H1 (cell line): ENCODE results near the gene POU5F1. TPM values are rescaled to one million over a fixed set of nuclear protein-coding genes. Genes with fewer than 3 reads are reported as not detected.

Source experiments
- CTCF ChIA-PET: fragments of 300-600 bp; sonication (Branson Sonifier 250); formaldehyde crosslinking; loops from one replicate; lab custom pipeline; 2021; ENCODE audit not compliant: partially characterized antibody; lab: Charles Lee
- POLR2A ChIA-PET: fragments of 300-600 bp; sonication (Branson Sonifier 250); formaldehyde crosslinking; loops from one replicate; lab custom pipeline; 2021; ENCODE audit warnings: inconsistent platforms; ENCODE audit not compliant: partially characterized antibody; lab: Charles Lee
- DNase-seq, 2 experiments: peaks; one replicate each; pipeline versions ENCODE4 v3.0.0 to v3.0.0-alpha.2; 2010 to 2022; ENCODE audit warnings: low spot score in 2 of 2, low read depth in 1 of 2, mixed read lengths in 1 of 2
- FAIRE-seq: peaks from 2 replicates; lab custom pipeline; 2011; peaks lifted over from hg19 to GRCh38; lab: Jason Lieb, UNC
- H2AFZ ChIP-seq: 2 replicates; pipeline ENCODE4 v1.8.1; 2012; ENCODE audit warnings: low read length, inconsistent platforms
- H2AK5ac ChIP-seq: 2 replicates; pipeline ENCODE4 v1.6.1; 2013; ENCODE audit warnings: low read depth, low read length
- H2BK120ac ChIP-seq: replicated peaks from 2 replicates; pipeline ENCODE3; 2013; ENCODE audit warnings: low read depth, low read length, inconsistent platforms
- H2BK12ac ChIP-seq: 2 replicates; pipeline ENCODE4 v1.6.1; 2013; ENCODE audit warnings: low read depth, low read length
- H2BK15ac ChIP-seq: 2 replicates; pipeline ENCODE4 v1.6.1; 2013; ENCODE audit warnings: low read length
- H2BK20ac ChIP-seq: 2 replicates; pipeline ENCODE4 v1.6.1; 2013; ENCODE audit warnings: low read length
- H2BK5ac ChIP-seq: 2 replicates; pipeline ENCODE4 v1.6.1; 2013; ENCODE audit warnings: low read depth, low read length
- H3K14ac ChIP-seq: 2 replicates; pipeline ENCODE4 v1.6.1; 2013; ENCODE audit warnings: inconsistent platforms; ENCODE audit not compliant: insufficient read length
- H3K18ac ChIP-seq: 2 replicates; pipeline ENCODE4 v1.6.1; 2013; ENCODE audit warnings: low read length; ENCODE audit errors: extremely low read depth
- H3K23ac ChIP-seq: 2 replicates; pipeline ENCODE4 v1.6.1; 2013; ENCODE audit warnings: inconsistent platforms; ENCODE audit not compliant: insufficient read length
- H3K23me2 ChIP-seq: 2 replicates; pipeline ENCODE4 v1.6.1; 2013; ENCODE audit warnings: low read depth, low read length
- H3K27ac ChIP-seq: 2 replicates; pipeline ENCODE4 v1.6.1; 2011; ENCODE audit warnings: low read depth, low read length, inconsistent platforms
- H3K27me3 ChIP-seq, 4 experiments: replicated peaks in 1 of 4; 1 replicate in 1 of 4; 2 replicates in 3 of 4; pipeline versions ENCODE4 v1.6.1 to v1.8.1; 2011 to 2013; ENCODE audit warnings: low read length in 3 of 4, mild to moderate bottlenecking in 3 of 4, inconsistent platforms in 2 of 4, mixed read lengths in 2 of 4, moderate library complexity in 1 of 4; ENCODE audit not compliant: control insufficient read depth in 3 of 4, insufficient read depth in 3 of 4; ENCODE audit errors: extremely low read depth in 1 of 4
- H3K36me3 ChIP-seq, 4 experiments: 2 replicates each; pipeline versions ENCODE4 v1.6.1 to v1.8.1; 2011 to 2013; ENCODE audit warnings: mild to moderate bottlenecking in 4 of 4, low read length in 3 of 4, moderate library complexity in 2 of 4, control low read depth in 1 of 4, inconsistent platforms in 1 of 4; ENCODE audit not compliant: insufficient read depth in 4 of 4, control insufficient read depth in 2 of 4
- H3K4ac ChIP-seq: replicated peaks from 2 replicates; pipeline ENCODE3; 2013; ENCODE audit warnings: low read length, low read depth, mixed read lengths, inconsistent platforms; ENCODE audit not compliant: insufficient read length
- H3K4me1 ChIP-seq, 4 experiments: replicated peaks in 1 of 4; 1 replicate in 1 of 4; 2 replicates in 3 of 4; pipeline versions ENCODE4 v1.6.1 to v1.8.1; 2011 to 2013; ENCODE audit warnings: low read length in 3 of 4, inconsistent platforms in 2 of 4, mixed read lengths in 1 of 4; ENCODE audit not compliant: insufficient read depth in 4 of 4, control insufficient read depth in 3 of 4
- H3K4me2 ChIP-seq, 2 experiments: 2 replicates each; pipeline versions ENCODE4 v1.6.1 to v1.8.1; 2011 to 2013; ENCODE audit warnings: low read depth in 2 of 2, low read length in 2 of 2, control low read depth in 1 of 2, inconsistent platforms in 1 of 2, mild to moderate bottlenecking in 1 of 2; ENCODE audit not compliant: insufficient read depth in 1 of 2
- H3K4me3 ChIP-seq, 4 experiments: fragments of 200-600, 300-600 bp in 1 of 4; sonication (generic), shearing (Covaris generic), sonication (Bioruptor Twin) in 1 of 4; 2 replicates each; pipeline versions ENCODE4 v1.5.1 to v1.8.1; 2011 to 2016; ENCODE audit warnings: low read length in 4 of 4, low read depth in 3 of 4, control low read depth in 2 of 4, inconsistent platforms in 2 of 4, mild to moderate bottlenecking in 2 of 4, mixed read lengths in 1 of 4, moderate library complexity in 1 of 4; ENCODE audit not compliant: insufficient read depth in 2 of 4; ENCODE audit errors: extremely low read depth in 1 of 4
- H3K56ac ChIP-seq: replicated peaks from 2 replicates; pipeline ENCODE3; 2013; ENCODE audit warnings: low read depth, mild to moderate bottlenecking, mixed read lengths, low read length, inconsistent platforms; ENCODE audit not compliant: insufficient read length
- H3K79me1 ChIP-seq: 2 replicates; pipeline ENCODE4 v1.6.1; 2013; ENCODE audit warnings: low read depth, low read length, control low read depth
- H3K79me2 ChIP-seq, 2 experiments: 2 replicates each; pipeline versions ENCODE4 v1.6.1 to v1.8.1; 2012 to 2013; ENCODE audit warnings: low read length in 2 of 2, mild to moderate bottlenecking in 2 of 2, inconsistent platforms in 1 of 2; ENCODE audit not compliant: insufficient read depth in 2 of 2, control insufficient read depth in 1 of 2
- H3K9ac ChIP-seq, 4 experiments: replicated peaks in 1 of 4; 1 replicate in 1 of 4; 2 replicates in 3 of 4; pipeline versions ENCODE4 v1.6.1 to v1.8.1; 2011 to 2013; ENCODE audit warnings: low read depth in 3 of 4, low read length in 3 of 4, control low read depth in 2 of 4, mild to moderate bottlenecking in 2 of 4, moderate library complexity in 2 of 4, inconsistent platforms in 1 of 4; ENCODE audit errors: extremely low read depth in 1 of 4
- H3K9me3 ChIP-seq, 2 experiments: 2 replicates each; pipeline versions ENCODE4 v1.6.1 to v1.8.1; 2012 to 2013; ENCODE audit warnings: mild to moderate bottlenecking in 2 of 2, moderate library complexity in 2 of 2, control low read depth in 1 of 2, inconsistent platforms in 1 of 2, low read depth in 1 of 2, low read length in 1 of 2, mixed read lengths in 1 of 2; ENCODE audit not compliant: insufficient read depth in 2 of 2
- H4K20me1 ChIP-seq, 2 experiments: replicated peaks in 1 of 2; 2 replicates each; pipeline versions ENCODE3 to v1.8.1; 2011 to 2013; ENCODE audit warnings: inconsistent platforms in 2 of 2, low read length in 2 of 2, mild to moderate bottlenecking in 1 of 2; ENCODE audit not compliant: insufficient read depth in 2 of 2, control insufficient read depth in 1 of 2
- H4K5ac ChIP-seq: 2 replicates; pipeline ENCODE4 v1.6.1; 2013; ENCODE audit warnings: low read length, low read depth, mixed read lengths, inconsistent platforms; ENCODE audit not compliant: insufficient read length
- H4K8ac ChIP-seq: 2 replicates; pipeline ENCODE4 v1.8.0; 2013; ENCODE audit warnings: mild to moderate bottlenecking, moderate library complexity, low read length, inconsistent platforms; ENCODE audit not compliant: insufficient read depth; ENCODE audit errors: extremely low read depth
- H4K91ac ChIP-seq: replicated peaks from 2 replicates; pipeline ENCODE3; 2013; ENCODE audit warnings: low read length, mixed read lengths, inconsistent platforms; ENCODE audit not compliant: insufficient read length
- CEBPB ChIP-seq: IDR thresholded peaks from 2 replicates; pipeline ENCODE4 v1.6.1; 2012; ENCODE audit warnings: low read depth, low read length
- GABPA ChIP-seq: IDR thresholded peaks from 2 replicates; pipeline ENCODE4 v1.6.1; 2011; ENCODE audit warnings: mild to moderate bottlenecking, low read length, moderate library complexity, borderline replicate concordance; ENCODE audit not compliant: insufficient read depth
- MAFK ChIP-seq: IDR thresholded peaks from 2 replicates; pipeline ENCODE4 v1.6.1; 2012; ENCODE audit warnings: low read depth, mild to moderate bottlenecking, improper control_type of control experiment, low read length
- SP2 ChIP-seq: IDR thresholded peaks from 2 replicates; pipeline ENCODE4 v1.6.1; 2012; ENCODE audit warnings: mild to moderate bottlenecking, low read length, inconsistent platforms
- WGBS, 2 experiments: shearing (Covaris generic) in 1 of 2; methylation state at CpG; one replicate each; pipeline versions ENCODE4 v1.1.6 to v1.1.7; 2013 to 2015; ENCODE audit warnings: low lambda C conversion rate in 2 of 2, mixed read lengths in 2 of 2, inconsistent platforms in 1 of 2, low coverage in 1 of 2, missing lambda C conversion rate in 1 of 2; ENCODE audit not compliant: insufficient replicate concordance in 2 of 2, insufficient coverage in 1 of 2, insufficient read length in 1 of 2; ENCODE audit errors: extremely low coverage in 1 of 2, missing lambda C conversion rate in 1 of 2; 5-methylcytosine and 5-hydroxymethylcytosine counted together
- polyA plus RNA-seq, 7 experiments: library from polyadenylated mRNA; depleted of rRNA in 3 of 7; stranded (reverse) in 5 of 7; unstranded in 2 of 7; fragments of >200 nt in 5 of 7; fragments of 200-250 nt in 2 of 7; gene quantifications; 1 replicate in 5 of 7; 2 replicates in 1 of 7; 4 replicates in 1 of 7; pipeline versions ENCODE4 v1.2.1 to v1.2.3, GENCODE V29; 2011 to 2013; ENCODE audit warnings: missing spikeins in 2 of 7, mixed read lengths in 2 of 7
- total RNA-seq: library from RNA; stranded (reverse); fragmentation: NEBNext Ultra II Directional; extraction: Animal tissue kit (Norgen Biotek cat#: 25700); gene quantifications from 2 replicates; pipeline ENCODE4 v1.2.1, GENCODE V29; 2021

The POU5F1 gene
- total and polyA plus RNA-seq, 2 of the 8 experiments (the other 6 are each of a cell fraction or from before 2014, with no cell fraction given) = 2,437 to 2,526 TPM

- DNase-seq = no peak
- WGBS, 2 experiments = 81% methylated on average over 6 of the region's 6 CpGs; no CpG with 5 or more reads in 1 of the 2 experiments
- no peak overlapping the region for H4K91ac ChIP-seq
- H3K56ac ChIP-seq = no peak overlapping the region
- H4K5ac ChIP-seq = no peak overlapping the region
- no peak overlapping the region for H3K23ac ChIP-seq
- H2BK12ac ChIP-seq = 0 out of 2 replicates have a peak overlapping the region, but pooled peaks have one; percentile 27
- no peaks in the 10 kb centered on the region for H3K79me2 ChIP-seq
- no peak overlapping the region for H3K14ac ChIP-seq
- no peak overlapping the region for H2BK20ac ChIP-seq
- H2BK5ac ChIP-seq = no peak overlapping the region
- no peak overlapping the region for H2BK120ac ChIP-seq
- no peaks in the 10 kb centered on the region for H3K36me3 ChIP-seq
- H2AK5ac ChIP-seq = no peak overlapping the region
- H3K27ac ChIP-seq = no peak overlapping the region
- H4K20me1 ChIP-seq = no peaks in the 10 kb centered on the region
- FAIRE-seq = no peak
- ChIA-PET POLR2A (interaction anchor here (68.5 kb wide), 1 partner anchor 36 kb away, joined by 2251 read pairs; the partner anchor contains the start of genes CCHCR1, POU5F1, PSORS1C2 and TCF19), CTCF (interaction anchor here (0.6 to 16.4 kb wide), 16 partner anchors 3 to 302 kb away, joined by 3 to 187 read pairs (median 4); partner anchors contain the start of genes C6orf15, CCHCR1, POU5F1 and PSORS1C1)
- no peak overlapping the region for H2BK15ac ChIP-seq
- no peak overlapping the region for H3K4me2 ChIP-seq
- H3K4me3 ChIP-seq = no peak overlapping the region
- no peaks in the 10 kb centered on the region for H3K27me3 ChIP-seq
- H3K18ac ChIP-seq = no peak overlapping the region
- H3K23me2 ChIP-seq = no peaks in the 10 kb centered on the region
- H4K8ac ChIP-seq = no peak overlapping the region
- H3K9ac ChIP-seq = no peak overlapping the region
- TF ChIP-seq SP2 (no peak), CEBPB (no peak), MAFK (no peak), GABPA (no peak)
- no peaks in the 10 kb centered on the region for H3K79me1 ChIP-seq
- H3K9me3 ChIP-seq = no peaks in the 10 kb centered on the region
- H3K4me1 ChIP-seq = peaks cover 1 to 5% (median 3%) of the 10 kb centered on the region in 4 experiments; a peak in 5 of 7 replicates
- H3K4ac ChIP-seq = no peak overlapping the region
- H2AFZ ChIP-seq = no peak overlapping the region
Measured at GRCh38 chr6:31132806-31133205, 37.7 kb downstream of the POU5F1 start.
